Measurements from ENCODE around the gene MMP11.
A peak's percentile ranks its signal among the peaks of the same experiment; 100 is the strongest.

MMP11 gene

DNA sequence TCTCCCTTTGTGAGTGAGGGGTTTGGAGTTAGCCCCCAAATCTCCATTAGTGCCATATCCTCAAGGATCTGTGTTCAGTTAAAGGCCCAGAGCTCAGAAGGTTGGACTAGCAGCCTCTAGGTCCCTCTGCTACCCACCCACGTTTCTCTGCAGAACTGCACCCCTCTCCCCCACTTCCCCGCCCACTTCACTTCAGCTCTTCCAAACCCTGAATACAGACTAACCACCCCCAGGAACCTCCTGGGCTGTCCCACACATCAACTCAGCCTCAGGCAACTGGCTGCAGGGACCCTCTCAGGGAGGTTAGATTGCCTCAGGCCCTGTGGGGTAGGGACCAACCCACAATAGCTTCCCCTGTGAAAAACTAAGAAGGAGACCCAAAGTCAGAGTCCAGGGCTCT lies 19.3 kb upstream of the MMP11 start:
- DNase-seq (ENCODE audit: low spot score in 2 of 2) (no peak), ATAC-seq (no peak)
- Mint-ChIP-seq H3K4me3 (no peak overlapping the region), H3K27ac (no peak overlapping the region), H3K4me1 (peaks cover 18% of the 10 kb centered on the region), H3K36me3 (no peaks in the 10 kb centered on the region), H3K9me3 (no peaks in the 10 kb centered on the region)

DNA sequence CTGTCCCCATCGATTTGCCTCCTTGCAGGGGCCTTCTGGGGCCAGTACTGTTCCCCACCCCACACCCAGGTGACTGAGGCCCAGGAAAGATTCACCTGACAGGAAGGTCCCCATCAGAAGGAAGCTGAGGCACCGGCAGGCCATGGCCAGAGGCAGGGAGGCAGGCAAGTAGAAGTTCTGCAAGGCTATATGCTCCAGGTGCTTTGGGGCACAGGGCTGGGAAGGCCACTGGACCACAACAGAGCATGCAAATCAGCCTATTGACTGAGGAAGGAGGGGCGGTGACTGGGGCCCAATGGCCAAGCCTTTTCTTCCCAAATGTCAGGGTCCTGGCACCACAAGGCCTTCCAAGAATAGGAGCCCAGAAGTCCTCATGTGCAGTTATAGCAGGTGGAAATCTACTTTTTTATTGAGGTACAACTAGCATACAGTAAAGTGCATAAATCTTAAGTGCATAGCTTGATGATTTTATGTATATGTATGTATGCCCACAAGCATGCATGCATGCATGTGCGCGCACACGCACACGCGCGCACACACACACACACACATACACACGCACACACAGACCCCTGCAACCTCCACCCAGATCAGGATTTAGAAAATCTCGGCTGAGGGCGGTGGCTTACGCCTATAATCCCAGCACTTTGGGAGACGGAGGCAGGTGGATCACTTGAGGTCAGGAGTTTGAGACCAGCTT lies 18.3 kb upstream of the MMP11 start, which contains the start of gene VPREB3:
TSS of gene VPREB3 (minus strand) at position 206 of the 700 bp plus-strand sequence. CDS start at position 144, 62 bp downstream.
- Mint-ChIP-seq H3K36me3 (no peaks in the 10 kb centered on the region), H3K9me3 (no peaks in the 10 kb centered on the region), H3K4me1 (peaks cover 18% of the 10 kb centered on the region), H3K4me3 (no peak within 1 kb of the TSS), H3K27ac (no peak within 1 kb of the TSS)
- DNase-seq (ENCODE audit: low spot score in 2 of 2) (no peak), ATAC-seq (no peak)

DNA sequence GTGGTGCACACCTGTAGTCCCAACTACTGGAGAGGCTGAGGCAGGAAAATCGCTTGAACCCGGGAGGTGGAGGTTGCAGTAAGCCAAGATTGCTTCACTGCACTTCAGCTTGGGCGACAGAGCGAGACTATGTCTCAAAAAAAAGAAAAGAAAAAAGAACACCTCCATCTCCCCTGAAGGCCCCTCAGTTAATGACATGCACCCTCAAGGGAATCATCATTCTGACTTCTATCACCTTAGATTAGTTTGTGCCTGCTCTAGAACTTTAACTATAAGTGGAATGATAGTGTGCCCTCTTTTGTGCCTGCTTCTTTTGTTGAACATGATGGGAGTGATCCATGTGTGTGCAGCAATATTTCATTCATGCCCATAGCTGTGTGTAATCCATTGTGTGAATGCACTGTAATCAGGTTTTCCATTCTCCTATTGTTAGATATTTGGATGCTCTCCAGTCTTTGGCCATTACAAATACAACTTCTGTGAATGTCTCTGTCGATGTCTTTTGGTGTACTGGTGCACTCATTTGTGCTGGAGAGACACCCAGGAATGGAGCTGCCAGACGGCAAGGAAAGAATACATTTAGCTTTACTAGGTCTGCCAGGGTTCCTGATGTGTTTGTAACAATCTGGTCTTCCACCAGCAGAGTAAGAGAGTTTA lies 17.5 kb upstream of the MMP11 start:
- Mint-ChIP-seq H3K4me1 (peaks cover 11% of the 10 kb centered on the region), H3K9me3 (no peaks in the 10 kb centered on the region), H3K36me3 (no peaks in the 10 kb centered on the region), H3K4me3 (no peak overlapping the region), H3K27ac (no peak overlapping the region)
- DNase-seq (ENCODE audit: low spot score in 2 of 2) (no peak), ATAC-seq (no peak)

DNA sequence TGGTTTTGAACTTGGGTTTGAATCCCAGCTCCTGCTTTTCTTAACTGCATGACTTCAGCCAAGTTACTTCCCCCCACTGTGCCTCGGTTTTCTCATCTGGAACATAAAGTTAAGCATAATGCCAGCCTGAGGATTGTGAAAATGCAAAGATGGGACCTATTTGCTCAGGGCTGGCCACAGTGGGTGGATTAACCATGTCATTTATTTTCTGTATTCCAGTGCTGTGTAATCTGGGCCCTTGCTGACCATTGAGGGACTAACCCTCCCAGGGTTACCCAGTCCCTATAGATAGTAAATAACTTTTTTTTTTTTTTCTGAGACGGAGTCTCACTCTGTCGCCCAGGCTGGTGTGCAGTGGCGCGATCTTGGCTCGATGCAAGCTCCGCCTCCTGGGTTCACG lies 16.9 kb upstream of the MMP11 start:
- Mint-ChIP-seq H3K4me3 (no peak overlapping the region), H3K4me1 (peaks cover 5% of the 10 kb centered on the region), H3K27ac (no peak overlapping the region), H3K9me3 (no peaks in the 10 kb centered on the region), H3K36me3 (no peaks in the 10 kb centered on the region)
- DNase-seq (ENCODE audit: low spot score in 2 of 2) (no peak), ATAC-seq (no peak)

DNA sequence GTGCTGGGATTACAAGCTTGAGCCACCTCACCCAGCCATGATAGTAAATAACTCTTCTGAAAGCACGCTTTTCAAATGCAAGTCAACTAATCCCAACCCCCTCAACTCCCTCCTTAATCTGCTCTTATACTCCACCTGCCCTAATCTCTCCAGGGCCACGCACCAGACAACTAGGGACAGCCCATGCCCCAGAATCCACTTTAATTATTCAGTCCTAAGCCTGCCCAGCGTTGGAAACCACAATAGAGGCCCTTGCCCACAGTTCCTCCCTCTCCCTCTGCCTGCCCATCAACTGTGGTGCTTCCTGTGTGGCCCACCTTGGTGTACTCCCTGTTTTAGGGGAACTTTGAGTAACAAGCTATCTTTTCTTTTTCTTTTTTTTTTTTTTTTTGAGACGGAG lies 15.8 kb upstream of the MMP11 start:
- Mint-ChIP-seq H3K4me3 (no peak overlapping the region), H3K4me1 (peaks cover 4% of the 10 kb centered on the region), H3K36me3 (no peaks in the 10 kb centered on the region), H3K9me3 (no peaks in the 10 kb centered on the region), H3K27ac (no peak overlapping the region)
- DNase-seq (ENCODE audit: low spot score in 2 of 2) (no peak), ATAC-seq (no peak)

DNA sequence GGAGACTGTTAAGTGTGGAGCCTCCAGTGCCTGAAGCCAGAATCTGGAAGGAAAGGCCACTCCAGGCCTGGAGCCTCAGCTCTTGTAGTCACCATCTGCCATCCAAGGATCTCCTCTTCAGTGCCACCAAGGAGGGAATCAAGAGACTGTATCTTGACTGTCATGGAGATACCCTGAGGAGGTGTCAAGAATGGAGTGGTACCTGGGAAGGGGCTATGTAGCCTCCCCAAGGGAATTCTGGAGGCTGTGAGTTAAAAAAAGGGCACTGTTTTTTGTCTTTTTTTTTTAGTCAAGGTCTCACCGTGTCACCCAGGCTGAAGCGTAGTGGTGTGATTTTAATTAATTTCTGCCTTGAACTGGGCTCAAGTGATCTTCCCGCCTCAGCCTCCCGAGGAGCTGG lies 13.1 kb upstream of the MMP11 start:
- ATAC-seq, result no peak
- Mint-ChIP-seq H3K36me3 (no peaks in the 10 kb centered on the region), H3K27ac (no peak overlapping the region), H3K4me3 (no peak overlapping the region), H3K4me1 (peaks cover 18% of the 10 kb centered on the region), H3K9me3 (no peaks in the 10 kb centered on the region)
- DNase-seq (ENCODE audit: low spot score in 2 of 2), result no peak

DNA sequence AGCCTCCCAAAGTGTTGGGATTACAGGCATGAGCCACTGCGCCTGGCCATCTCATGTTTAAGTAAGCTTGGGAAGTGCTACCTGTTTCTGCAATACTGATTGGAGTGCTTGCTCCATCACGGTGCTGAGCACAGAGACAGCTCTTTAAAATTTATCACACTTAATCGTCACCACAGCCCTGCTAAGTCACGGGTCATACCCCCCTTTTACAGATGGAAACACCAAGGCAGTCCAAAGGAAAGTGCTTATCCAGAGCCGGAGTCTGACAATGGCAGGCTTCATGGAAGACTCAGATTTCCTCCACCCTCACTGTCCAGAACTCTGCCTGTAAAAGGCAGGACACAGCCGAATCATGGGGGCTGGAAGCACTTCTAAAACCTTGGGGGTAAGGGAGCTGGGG lies 12.6 kb upstream of the MMP11 start:
- ATAC-seq, result no peak
- DNase-seq (ENCODE audit: low spot score in 2 of 2), result no peak
- Mint-ChIP-seq H3K36me3 (no peaks in the 10 kb centered on the region), H3K27ac (no peak overlapping the region), H3K9me3 (no peaks in the 10 kb centered on the region), H3K4me3 (no peak overlapping the region), H3K4me1 (peaks cover 23% of the 10 kb centered on the region)

DNA sequence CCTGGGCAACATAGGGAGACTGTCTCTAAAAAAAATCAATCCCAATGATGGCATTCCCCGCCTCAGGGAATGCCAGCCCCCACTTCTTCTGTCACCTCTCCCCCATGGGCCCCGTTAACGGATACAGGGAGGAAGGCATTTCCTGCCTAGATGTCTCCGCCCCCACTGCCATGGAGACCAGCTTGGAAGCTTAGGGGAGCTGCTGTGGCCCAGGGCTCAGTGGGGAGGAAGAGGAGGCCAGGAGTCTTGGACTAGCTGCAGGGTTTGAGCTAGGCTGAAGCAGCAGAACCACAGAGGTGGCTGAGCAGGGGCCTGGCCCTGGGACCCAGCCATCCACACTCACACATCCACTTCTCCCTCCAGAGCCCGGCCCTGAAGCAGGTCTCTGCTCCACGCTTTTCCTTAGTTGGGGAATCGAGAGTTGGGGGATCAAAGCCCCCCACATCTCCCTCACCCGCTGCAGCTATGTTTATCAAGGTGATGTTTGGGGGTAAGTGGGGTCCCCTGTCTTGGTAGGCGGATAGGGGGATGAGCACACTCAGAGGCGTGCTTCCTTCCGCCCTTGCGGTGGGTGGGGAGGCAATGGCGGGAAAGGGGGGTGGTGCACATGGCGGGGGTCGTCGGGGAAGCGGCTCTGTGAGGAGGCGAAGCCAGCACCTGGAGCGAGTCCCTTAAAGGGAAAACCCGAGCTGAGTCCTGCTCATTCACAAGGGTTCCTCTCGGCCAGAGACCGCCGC lies 9.6 kb upstream of the MMP11 start, which contains the start of gene C22orf15:
TSS of gene C22orf15 (plus strand) at position 149 of the 737 bp plus-strand sequence. CDS start at position 466, 317 bp downstream.
- no peak for ATAC-seq

DNA sequence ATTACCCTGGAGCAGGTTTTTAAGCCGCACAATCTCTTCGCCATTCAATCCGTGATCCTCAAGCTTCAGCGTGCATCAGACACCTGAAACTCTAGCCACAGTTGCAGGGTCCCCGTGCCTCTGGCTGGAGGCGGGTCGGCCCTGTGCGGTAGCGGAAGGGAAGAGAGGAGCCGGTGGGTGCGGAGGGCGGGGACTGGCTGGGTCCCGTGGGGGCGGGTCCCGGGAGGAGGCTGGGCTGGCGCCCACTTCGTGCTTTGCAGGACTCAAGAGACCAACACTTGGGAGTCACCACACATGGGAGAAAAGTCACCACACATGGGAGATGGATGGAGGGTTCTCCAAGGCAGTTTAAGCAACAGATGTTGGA lies 9.1 kb upstream of the MMP11 start:
- H3K4me1 Mint-ChIP-seq, result peaks cover 39% of the 10 kb centered on the region
- H3K36me3 Mint-ChIP-seq, result no peaks in the 10 kb centered on the region
- ATAC-seq, result peak; percentile 47
- H3K9me3 Mint-ChIP-seq, result no peaks in the 10 kb centered on the region
- peak overlapping the region; percentile 61 for H3K4me3 Mint-ChIP-seq
- H3K27ac Mint-ChIP-seq, result peak overlapping the region; percentile 61
- peak in 1 of 2 donors; percentile 70 for DNase-seq (ENCODE audit: low spot score in 2 of 2)

More for the DNA sequence above, 9.6 kb upstream of the MMP11 start, which contains the start of gene C22orf15:
- peak within 1 kb of the TSS; percentile 68 for H3K27ac Mint-ChIP-seq
- H3K4me3 Mint-ChIP-seq, result peak within 1 kb of the TSS; percentile 61
- no peaks in the 10 kb centered on the region for H3K9me3 Mint-ChIP-seq
- peaks cover 39% of the 10 kb centered on the region for H3K4me1 Mint-ChIP-seq
- no peak for DNase-seq (ENCODE audit: low spot score in 2 of 2)
- no peaks in the 10 kb centered on the region for H3K36me3 Mint-ChIP-seq

DNA sequence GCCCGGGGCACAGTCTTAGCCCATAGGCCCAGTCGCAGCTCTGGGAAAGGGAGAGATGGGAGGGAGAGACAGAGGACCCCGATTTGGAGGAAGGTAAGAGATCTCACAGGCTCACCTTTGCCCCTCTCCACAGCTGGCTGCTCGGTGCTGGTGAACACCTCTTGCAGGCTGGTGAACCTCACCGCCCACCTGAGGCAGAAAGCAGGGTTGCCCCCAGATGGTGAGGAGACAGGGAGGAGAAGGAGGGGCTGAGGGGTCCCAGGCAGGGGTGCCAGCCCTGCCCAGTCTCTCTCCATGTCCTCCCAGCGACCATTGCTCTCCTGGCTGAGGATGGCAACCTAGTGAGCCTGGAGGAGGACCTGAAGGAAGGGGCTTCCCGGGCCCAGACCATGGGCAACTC lies 8.7 kb upstream of the MMP11 start:
- no peaks in the 10 kb centered on the region for H3K9me3 Mint-ChIP-seq
- peak overlapping the region; percentile 61 for H3K4me3 Mint-ChIP-seq
- H3K36me3 Mint-ChIP-seq, result no peaks in the 10 kb centered on the region
- ATAC-seq (no peak), DNase-seq (ENCODE audit: low spot score in 2 of 2) (no peak)
- H3K4me1 Mint-ChIP-seq, result peaks cover 39% of the 10 kb centered on the region
- peak overlapping the region; percentile 61 for H3K27ac Mint-ChIP-seq

DNA sequence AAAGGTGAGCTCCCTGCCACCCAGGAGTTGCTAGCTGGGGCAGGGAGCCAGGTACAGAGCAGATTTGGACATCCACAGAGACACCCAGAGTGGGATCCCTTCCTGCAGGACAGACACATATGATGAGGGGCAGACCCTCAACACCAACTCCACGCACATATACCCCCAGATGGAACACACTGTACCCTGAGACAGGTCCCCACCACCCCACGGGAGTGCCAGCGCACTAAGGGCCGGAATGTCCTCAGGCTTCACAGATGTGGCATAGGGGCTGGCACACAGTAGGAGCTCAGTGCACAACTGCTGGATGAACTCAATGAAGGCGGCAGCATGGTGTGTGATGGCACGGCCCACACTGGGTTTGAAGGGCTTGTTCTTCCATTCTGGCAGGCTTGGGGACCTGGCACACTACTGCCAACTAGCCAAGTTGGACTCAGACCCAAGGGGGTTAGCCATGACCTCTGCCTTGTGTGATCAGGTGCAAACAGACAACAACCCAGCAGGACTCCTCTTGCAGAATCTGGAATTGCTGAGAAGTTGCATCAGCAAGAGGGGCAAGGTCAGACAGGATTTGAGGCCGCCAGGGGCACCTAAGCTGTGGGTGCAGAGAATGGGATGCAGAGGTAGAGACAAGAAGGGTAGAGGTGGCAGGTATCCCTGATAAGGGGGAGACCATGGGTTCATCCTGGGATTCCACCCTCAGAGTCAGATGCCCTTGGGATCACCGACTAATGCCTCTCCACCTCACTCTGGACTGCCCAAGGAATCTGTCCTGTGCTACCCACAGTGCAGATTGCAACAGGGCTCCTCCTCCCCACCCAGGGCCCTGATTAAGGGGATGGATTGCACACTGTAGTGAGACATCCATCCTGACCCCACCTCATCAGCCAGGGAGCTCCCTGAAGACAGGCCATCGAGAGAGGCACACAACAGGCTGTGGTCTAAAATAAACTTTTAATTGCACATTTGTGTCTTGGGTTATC lies 7.5 kb upstream of the MMP11 start:
- no peak overlapping the region for H3K27ac Mint-ChIP-seq
- peak overlapping the region; percentile 21 for H3K4me3 Mint-ChIP-seq
- no peak for DNase-seq (ENCODE audit: low spot score in 2 of 2)
- no peak for ATAC-seq
- H3K36me3 Mint-ChIP-seq, result no peaks in the 10 kb centered on the region
- no peaks in the 10 kb centered on the region for H3K9me3 Mint-ChIP-seq
- H3K4me1 Mint-ChIP-seq, result peaks cover 39% of the 10 kb centered on the region

DNA sequence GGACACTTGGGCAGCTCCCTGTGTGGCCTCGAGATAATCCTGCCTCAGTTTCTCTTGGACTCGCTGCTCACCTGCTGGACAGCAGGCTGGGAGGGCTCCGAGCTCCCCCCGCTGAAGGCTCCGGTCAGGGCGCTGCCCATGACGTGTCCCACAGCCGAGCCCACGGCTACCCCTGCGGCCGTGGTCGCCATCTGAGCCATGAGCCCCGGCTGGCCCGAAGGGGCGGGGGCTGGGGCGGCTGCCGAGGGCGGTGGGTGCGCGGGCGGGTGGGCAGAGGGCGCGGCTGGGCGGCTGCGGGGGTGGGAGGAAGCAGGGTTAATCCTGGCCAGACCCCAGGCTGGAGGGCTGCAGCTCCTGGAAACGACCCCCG lies 5.4 kb upstream of the MMP11 start:
- DNase-seq (ENCODE audit: low spot score in 2 of 2) (no peak), ATAC-seq (peak; percentile 1)
- peak overlapping the region; percentile 26 for H3K27ac Mint-ChIP-seq
- H3K4me1 Mint-ChIP-seq, result peaks cover 51% of the 10 kb centered on the region
- H3K36me3 Mint-ChIP-seq, result no peaks in the 10 kb centered on the region
- peak overlapping the region; percentile 80 for H3K4me3 Mint-ChIP-seq
- no peaks in the 10 kb centered on the region for H3K9me3 Mint-ChIP-seq

DNA sequence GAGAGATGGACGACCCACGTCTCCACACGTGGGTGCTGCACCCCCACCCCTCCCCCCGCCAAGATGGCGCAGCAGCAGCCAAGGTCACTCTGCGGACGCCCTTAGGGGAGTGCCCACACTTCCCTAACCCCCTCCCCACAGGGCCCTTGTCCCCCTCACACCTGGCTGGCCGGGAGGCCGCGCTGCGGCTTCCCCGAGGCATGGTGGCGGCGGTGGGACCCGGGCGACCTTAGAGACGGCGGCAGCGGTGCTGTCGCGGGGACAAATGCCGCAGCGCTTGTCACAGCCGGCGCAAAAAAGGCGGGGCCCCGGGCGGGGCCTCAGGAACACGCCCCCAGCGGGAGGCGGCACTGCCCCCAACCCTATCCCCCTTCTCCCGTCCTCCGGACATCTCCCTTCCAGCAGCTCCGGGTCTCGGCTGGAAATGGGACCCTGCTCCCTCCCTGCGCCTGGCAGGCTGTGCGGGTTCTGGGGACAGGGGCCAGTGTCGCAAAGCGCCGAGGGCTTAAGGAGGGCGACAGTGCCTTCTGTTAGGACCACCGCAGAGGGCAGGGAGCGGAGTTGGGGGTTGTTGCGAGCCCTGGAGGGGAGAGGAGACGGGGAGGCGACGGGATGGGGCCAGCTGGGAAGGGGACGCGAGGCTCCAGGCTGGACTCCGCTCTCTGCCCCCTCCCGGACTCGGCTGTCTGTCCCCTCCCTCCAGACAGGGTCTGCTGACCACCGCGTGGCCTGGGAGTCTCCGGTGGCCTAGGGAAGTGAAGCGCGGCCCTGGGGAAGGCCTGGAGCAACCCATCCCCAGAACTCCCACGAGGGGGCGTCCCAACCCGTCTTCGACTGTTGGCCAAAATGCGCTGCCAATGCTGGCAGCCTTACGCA lies 4.7 kb upstream of the MMP11 start, which contains the start of gene CHCHD10:
TSS of gene CHCHD10 (minus strand) at position 300 of the 876 bp plus-strand sequence. CDS start at position 202, 98 bp downstream.
- Mint-ChIP-seq H3K27ac (peak within 1 kb of the TSS; percentile 83), H3K4me1 (peaks cover 47% of the 10 kb centered on the region), H3K9me3 (no peaks in the 10 kb centered on the region), H3K4me3 (peak within 1 kb of the TSS; percentile 80), H3K36me3 (no peaks in the 10 kb centered on the region)
- DNase-seq (ENCODE audit: low spot score in 2 of 2) (peak; percentile 75 to 92), ATAC-seq (peak; percentile 80)

Measured in stimulated activated effector memory CD8-positive, alpha-beta T cell treated with anti-CD3 and anti-CD28 coated beads, Interleukin-12 subunit alpha, Interleukin-12 subunit beta, amount 100 ng/mL, for 72 hours (primary cell).